HG03460 (cell line): Measurements from ENCODE around the gene ADGRF3.
"Not testable (repeated sequence)": the region's sequence is repeated elsewhere in the genome, so short reads cannot be mapped to it uniquely, and the experiment has no call there.

Experiments
- ATAC-seq: cut with Tn5 transposase; IDR thresholded peaks from one replicate; pipeline ENCODE4 v1.9.1; 2021; ENCODE audit not compliant: unreplicated experiment

Gene ADGRF3

DNA sequence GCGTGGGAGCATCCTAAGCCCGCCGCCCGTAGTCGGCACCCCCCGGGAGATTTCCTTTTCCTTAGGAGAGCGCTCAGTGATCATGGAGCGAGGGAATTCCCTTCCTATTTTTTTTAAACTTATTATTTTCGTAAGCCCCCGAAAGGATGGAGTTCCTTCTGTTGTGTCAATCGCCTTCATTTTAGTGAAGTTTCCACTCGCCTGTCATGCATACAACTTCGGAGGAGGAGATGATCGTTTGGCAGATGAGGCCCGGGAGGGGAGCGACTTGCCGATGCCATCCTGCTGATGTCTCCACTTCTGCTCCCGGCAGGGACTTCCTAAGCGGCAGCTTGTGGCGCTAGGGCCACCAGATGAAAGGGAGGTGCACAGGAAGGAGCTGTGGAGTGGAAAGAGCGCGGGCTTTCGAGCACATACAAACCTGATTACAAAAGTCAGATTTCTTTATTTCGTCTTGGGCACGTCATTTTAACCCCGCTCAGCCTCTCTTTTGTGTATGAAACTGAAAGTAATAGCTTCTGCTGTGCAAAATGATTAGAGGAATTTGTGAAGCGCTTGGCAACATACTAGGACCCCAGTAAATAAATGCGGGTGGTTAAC, at the start of gene ADGRF3:
Gene ADGRF3, minus strand, starts transcription at position 336 of the 600 bp plus-strand sequence. CDS start 555 bp downstream, outside the sequence.
- no peak for ATAC-seq

GRCh38 chr2:26395394-26395793, 48.8 kb upstream of the ADGRF3 start:
- no peak for ATAC-seq

- no peak for ATAC-seq
Observed at GRCh38 chr2:26394694-26395093, 48.1 kb upstream of the ADGRF3 start.

GRCh38 chr2:26387189-26387588, 40.6 kb upstream of the ADGRF3 start:
- no peak for ATAC-seq

- ATAC-seq: no peak
Observed at GRCh38 chr2:26384597-26384996, 38.0 kb upstream of the ADGRF3 start.

GRCh38 chr2:26384183-26384582, 37.6 kb upstream of the ADGRF3 start:
- no peak for ATAC-seq

GRCh38 chr2:26382564-26382963, 36.0 kb upstream of the ADGRF3 start:
- ATAC-seq: no peak

GRCh38 chr2:26380281-26380680, 33.7 kb upstream of the ADGRF3 start:
- no peak for ATAC-seq

- no peak for ATAC-seq
Observed at GRCh38 chr2:26376799-26377198, 30.2 kb upstream of the ADGRF3 start.

GRCh38 chr2:26370909-26371308, 24.3 kb upstream of the ADGRF3 start:
- ATAC-seq: not testable (repeated sequence)

- not testable (repeated sequence) for ATAC-seq
Observed at GRCh38 chr2:26369664-26370063, 23.1 kb upstream of the ADGRF3 start.

DNA sequence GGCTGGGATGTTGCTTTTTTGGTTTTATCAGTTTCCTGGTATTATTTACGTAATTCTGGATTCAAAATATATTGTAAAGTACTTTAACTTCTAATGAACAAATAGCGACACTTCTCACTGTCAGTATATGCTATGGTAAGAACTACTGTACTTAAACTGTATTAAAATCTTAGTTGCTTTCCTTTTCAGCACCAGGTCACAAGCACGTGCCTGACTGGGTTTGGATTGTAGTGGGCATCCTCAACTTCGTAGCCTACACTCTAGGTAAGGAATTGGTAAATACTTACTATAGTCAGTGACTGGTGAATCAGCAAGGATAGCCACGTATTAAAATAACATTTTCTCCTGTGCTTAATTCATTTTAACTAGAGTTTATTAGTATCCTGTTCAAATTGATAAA, 20.4 kb upstream of the ADGRF3 start:
- ATAC-seq: no peak

DNA sequence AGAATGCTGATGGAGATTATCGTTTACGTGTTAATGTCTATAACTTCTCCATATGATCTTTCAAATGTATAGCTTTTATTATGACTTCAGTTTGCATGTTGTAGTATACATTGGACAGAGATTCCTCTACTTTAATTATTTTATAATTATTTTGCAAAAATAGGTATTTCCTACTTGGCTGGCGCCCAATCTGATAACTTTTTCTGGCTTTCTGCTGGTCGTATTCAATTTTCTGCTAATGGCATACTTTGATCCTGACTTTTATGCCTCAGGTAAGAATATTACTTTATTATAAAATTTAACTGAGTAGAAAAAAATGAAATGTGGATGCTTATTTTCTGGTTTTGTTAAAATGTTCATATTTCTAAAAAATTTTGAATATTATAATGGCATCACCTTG, 18.1 kb upstream of the ADGRF3 start:
- no peak for ATAC-seq

DNA sequence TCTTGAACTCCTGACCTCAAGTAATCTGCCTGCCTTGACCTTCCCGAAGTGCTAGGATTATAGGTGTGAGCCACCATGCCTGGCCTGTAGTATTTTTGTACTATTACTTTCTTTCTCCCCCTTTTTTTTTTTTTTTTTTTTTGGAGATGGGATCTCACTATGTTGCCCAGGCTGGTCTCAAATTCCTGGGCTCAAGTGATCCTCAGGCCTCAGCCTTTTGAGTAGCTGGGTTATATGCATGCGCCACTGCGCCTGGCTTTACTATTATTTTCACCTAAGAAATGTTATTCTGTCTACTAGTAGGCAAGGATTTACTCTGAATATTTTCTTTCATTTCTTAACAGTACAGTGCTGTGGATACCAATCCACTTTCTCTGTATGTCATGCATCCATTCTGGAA, 17.4 kb upstream of the ADGRF3 start:
- no peak for ATAC-seq

- no peak for ATAC-seq
Observed at GRCh38 chr2:26363323-26363722, 16.7 kb upstream of the ADGRF3 start.

DNA sequence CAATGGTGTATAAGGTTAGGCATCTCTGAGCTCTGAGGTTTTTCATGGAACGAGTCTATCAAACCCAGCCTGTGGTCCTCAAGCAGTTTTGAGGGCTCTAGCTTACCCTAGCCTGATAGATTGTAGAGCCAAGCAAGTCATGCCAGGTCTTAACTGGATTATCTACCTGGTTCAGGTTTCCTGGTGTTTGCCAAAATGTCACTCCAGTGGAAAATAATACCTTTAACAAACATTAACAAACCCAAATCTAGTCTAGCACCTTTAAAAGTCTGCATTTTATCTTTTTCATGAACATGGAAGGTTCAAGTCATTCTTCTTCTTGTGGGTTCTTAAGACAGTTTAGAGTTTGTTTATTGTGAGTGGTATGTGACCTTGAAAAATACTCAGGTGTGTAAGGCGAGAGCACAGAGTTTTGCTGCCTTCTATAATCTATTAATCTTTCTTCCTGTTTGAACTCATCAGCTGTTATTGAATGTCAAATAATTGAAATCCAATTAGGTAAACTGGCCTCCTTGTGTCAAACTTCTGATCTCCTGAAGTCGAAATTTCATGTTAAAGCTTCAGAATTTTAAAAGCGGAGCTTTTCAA, 13.4 kb upstream of the ADGRF3 start:
- no peak for ATAC-seq

DNA sequence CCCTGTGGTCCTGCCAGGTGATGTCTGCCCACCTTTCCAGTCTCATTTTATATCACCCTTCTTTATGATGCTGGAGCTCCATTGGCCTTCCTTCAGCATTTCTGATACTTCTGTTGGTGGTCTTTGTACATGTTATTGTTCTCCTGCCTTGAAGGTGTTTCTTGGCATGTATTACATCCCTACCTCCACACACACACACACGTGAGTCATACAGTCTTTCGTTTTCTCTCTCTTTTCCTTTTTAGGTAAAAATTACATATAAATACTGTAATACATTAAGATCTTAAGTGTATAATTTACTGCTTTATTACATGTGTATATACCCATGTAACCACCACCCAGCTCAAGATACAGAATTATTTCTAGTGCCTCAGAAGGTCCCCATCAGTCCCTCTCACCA, 10.2 kb upstream of the ADGRF3 start:
- no peak for ATAC-seq

DNA sequence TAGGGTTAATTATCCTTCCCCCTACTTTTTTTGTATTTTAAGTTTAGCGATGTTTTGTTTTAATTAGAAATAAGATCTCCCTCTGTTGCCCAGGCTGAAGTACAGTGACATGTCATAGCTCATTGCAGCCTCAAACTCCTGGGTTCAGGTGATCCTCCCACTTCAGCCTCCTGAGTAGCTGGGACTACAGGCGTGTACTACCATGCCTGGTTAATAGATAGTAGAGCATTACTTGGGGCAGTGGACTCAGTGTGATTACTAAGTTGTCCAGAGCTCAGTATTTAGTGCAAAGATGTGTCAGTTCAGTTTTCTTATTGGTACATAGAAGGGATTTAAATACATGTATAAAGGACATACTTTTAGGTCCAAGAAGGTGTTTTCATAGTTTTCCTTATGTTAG, 9.5 kb upstream of the ADGRF3 start:
- no peak for ATAC-seq

DNA sequence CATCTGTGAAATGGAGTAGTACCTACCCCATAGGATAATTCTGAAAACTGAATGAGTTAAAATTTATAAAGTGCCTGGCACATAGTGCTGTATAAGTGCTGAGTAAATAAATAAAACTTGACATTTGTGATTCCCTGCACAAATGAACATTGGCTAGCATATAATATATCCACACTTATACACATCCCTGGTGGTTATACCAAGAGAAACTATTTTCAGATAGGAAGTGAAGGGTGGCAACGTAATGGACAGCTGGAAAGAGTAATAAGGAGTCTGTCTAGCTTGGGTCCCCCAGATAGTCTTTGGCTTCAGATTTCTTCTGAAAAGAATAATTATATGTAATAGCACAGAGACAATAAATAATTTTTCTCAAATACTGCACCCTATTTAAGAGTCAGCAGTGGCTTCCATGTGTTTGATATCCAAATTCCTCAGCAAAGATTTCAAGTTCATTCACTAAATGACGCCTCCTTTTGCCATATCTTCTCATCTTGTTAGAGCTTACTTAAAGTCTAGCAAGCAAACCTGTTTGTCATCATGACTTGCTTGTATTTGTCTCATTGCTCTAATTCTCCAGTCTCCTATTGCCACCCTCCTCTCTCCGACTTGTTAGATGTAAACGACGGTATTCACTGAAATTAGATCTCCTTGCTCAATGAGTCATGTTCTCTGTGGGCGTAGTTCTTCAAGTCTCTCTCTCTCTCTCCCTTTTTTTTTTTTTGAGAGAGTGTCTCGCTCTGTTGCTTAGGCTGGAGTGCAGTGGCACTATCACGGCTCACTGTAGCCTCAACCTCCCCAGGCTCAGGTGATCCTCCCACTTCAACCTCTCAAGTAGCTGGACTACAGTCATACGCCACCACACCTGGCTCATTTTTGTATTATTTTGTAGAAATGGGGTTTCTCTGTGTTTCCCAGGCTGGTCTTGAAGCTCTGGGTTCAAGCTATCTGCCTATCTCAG, 8.7 kb upstream of the ADGRF3 start:
- ATAC-seq: no peak

- ATAC-seq: not testable (repeated sequence)
Observed at GRCh38 chr2:26354469-26354868, 7.9 kb upstream of the ADGRF3 start.

DNA sequence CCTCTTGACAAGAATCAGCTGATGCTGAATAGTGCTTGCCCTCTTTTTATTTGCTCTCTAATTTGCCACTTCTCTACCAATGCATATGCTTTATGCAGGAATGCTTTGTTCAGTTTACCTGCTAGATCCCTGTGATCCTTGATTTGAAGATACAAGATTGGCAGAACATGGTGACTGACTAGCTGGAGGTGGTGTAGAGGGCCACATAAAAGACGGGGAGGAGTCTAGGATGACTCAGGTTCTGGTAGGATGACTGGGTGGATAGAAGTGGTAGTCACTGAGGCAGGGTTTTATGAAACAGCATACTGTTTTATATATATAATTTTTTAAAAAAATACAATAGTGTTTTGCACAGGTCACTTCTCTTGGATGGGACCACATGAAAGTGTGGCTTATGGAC, 6.3 kb upstream of the ADGRF3 start:
- ATAC-seq: no peak
